HG03159 (cell line): ENCODE results near the gene SPSB2.
"Not testable (repeated sequence)": the region's sequence is repeated elsewhere in the genome, so short reads cannot be mapped to it uniquely, and the experiment has no call there.

Experiments
- ATAC-seq: cut with Tn5 transposase; IDR thresholded peaks from one replicate; pipeline ENCODE4 v1.9.1; 2021; ENCODE audit warnings: mild to moderate bottlenecking, moderate library complexity; ENCODE audit not compliant: unreplicated experiment

Gene SPSB2

DNA sequence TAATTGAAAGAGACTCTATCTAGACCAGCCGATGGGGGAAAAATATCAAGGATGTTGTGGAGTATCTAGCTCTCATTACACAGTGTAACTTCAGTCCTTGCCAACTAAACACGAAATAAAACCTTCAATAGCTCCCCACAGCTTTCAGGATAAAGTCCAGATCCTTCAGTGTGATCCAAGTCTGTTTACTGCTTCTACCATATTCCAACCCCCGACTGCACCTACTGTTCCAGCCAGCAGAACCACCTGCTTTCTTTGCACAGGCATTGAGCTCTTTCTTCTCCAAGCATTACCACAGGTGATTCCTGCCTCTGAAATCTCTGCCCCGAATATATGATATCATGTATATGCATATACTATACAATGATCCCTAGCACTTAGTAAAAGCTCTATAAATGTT lies 29.3 kb upstream of the SPSB2 start:
- no peak for ATAC-seq

- ATAC-seq = no peak
These were observed 26.9 kb upstream of the SPSB2 start for GRCh38 chr12:6899837-6900519.

- ATAC-seq = no peak
These were observed 26.3 kb upstream of the SPSB2 start for GRCh38 chr12:6899427-6899826.

GRCh38 chr12:6896846-6897435 lies 23.8 kb upstream of the SPSB2 start:
- ATAC-seq = no peak

GRCh38 chr12:6894321-6894720 lies 21.2 kb upstream of the SPSB2 start:
- ATAC-seq = no peak

- not testable (repeated sequence) for ATAC-seq
These were observed 19.6 kb upstream of the SPSB2 start for GRCh38 chr12:6892683-6893082.

GRCh38 chr12:6891646-6892001 lies 18.5 kb upstream of the SPSB2 start:
- no peak for ATAC-seq

DNA sequence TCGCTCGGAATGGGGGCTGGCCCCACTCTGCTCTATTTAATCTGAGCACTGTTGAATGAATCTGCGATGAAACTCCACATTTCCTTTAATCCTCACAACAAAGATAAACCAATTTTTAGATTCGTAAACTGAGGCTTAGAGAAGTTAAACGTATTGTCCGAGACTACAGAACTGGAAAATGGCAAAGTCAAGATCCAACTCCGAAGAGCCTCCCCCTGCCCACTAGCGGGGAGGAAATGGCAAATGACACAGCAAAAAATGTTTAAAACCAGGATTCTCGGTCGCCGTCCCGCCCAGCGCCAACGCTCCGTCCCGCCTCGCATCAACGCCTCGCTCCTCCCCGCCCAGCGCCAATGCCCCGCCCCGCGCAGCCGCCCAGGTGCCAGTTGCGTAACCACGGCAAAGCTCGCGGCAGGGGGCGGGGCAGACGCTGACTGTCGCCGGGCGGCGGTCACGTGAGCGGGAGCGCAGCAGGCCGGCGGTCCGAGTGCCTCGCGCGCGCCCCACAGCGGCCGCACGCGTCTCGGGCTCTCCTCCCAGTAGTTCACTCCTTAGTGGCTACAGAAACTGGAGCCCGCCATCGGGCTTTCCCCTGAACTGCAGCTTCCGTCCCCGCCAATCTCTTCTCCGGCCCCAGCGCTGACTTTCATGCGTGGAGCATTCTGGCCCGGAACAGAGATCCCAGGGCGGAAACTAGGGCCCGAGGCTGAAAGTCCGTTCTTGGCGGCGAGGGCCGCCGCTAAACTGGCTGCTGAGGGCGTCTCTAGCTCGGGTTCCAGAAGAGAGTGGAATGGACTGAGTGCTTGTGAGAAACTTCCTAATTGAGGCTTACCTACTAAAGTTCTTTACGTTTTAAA lies 17.9 kb upstream of the SPSB2 start:
- peak; percentile 89 for ATAC-seq

DNA sequence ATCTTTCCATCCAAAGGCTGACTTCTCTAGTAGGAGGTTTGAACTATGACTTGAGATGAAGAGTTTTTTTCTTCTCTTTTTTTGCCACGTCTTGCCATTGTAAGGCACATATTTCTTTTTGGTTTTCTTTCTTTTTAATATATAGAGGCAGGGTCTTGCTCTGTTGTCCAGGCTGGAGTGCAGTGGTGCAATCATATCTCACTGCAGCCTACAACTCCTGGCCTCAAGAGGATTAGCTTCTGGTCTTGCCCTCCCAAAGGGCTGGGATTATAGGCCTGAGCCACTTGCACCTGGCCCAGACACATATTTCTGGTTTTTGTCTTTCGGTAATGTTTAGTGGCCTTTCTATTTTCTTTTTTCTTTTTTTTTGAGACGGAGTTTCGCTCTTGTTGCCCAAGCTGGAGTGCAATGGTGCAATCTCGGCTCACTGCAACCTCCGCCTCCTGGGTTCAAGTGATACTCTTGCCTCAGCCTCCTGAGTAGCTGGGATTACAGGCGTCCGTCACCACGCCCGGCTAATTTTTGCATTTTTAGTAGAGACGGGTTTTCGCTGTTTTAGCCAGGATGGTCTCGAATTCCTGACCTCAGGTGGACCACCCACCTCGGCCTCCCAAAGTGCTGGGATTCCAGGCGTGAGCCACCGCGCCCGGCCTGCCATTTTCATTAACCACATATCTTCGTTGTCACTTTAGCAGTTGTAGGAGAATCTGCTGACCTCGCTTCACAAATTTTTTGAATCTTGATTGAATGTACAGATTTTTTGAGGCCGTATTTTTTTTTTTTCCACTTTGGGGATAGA lies 16.9 kb upstream of the SPSB2 start:
- not testable (repeated sequence) for ATAC-seq

GRCh38 chr12:6888794-6889193 lies 15.7 kb upstream of the SPSB2 start:
- not testable (repeated sequence) for ATAC-seq

DNA sequence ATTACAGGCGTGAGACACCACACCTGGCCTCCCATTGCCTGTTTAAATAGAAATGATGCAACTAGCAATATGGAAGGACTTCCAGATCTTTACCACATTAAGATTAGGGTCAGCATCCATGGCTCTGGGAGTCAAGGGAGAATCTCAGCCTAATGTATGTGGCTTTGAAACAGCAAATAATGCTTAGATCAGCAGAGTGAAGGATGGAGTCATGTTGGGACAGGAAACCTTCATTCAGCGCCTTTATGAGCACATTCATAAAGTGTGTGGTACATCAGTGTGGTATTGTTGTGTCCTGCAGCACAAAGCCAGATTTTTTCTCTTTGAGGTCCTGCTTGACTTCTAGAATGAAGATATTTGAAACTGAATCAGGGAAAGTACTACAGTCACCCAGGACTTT lies 15.3 kb upstream of the SPSB2 start:
- ATAC-seq = no peak

GRCh38 chr12:6887460-6887859 lies 14.4 kb upstream of the SPSB2 start:
- ATAC-seq = no peak

DNA sequence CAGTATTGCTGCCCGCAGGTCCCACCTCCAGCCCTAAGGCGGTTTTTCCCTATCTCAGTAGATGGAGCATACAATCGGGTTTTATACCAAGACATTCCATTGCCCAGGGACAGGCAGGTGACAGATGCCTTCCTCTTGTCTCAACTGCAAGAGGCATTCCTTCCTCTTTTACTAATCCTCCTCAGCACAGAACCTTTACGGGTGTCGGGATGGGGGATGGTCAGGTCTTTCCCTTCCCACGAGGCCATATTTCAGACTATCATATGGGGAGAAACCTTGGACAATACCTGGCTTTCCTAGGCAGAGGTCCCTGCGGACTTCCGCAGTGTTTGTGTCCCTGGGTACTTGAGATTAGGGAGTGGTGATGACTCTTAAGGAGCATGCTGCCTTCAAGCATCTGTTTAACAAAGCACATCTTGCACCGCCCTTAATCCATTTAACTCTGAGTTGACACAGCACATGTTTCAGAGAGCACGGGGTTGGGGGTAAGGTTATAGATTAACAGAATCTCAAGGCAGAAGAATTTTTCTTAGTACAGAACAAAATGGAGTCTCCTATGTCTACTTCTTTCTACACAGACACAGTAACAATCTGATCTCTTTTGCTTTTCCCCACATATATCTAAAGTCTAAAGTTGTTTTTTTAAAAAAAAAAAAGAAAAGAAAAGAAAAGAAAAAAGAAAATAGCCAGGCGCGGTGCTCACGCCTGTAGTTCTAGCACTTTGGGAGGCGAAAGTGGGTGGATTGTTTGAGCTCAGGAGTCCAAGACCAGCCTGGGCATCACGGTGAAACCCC lies 13.3 kb upstream of the SPSB2 start:
- not testable (repeated sequence) for ATAC-seq

- no peak for ATAC-seq
These were observed 11.4 kb upstream of the SPSB2 start for GRCh38 chr12:6884539-6884938.

DNA sequence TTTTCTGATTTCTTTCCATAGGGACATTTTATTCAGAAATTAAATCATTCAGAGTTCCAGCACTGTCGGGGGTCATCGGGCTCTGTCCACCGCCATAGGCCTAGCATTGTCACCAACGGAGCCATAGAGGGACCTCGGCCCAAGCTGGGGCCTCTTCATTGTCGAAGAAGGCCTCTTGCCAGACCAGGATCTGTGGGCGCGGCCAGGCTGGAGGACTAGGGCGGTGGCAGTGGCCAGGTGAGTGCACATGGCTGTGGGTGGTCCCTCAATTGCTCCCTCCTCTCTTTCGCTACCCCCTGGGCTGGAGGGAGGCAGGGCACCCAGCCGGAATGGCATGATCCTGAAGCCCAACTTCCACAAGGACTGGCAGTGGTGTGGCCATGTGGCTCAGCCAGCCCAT lies 10.6 kb upstream of the SPSB2 start:
- ATAC-seq = no peak

DNA sequence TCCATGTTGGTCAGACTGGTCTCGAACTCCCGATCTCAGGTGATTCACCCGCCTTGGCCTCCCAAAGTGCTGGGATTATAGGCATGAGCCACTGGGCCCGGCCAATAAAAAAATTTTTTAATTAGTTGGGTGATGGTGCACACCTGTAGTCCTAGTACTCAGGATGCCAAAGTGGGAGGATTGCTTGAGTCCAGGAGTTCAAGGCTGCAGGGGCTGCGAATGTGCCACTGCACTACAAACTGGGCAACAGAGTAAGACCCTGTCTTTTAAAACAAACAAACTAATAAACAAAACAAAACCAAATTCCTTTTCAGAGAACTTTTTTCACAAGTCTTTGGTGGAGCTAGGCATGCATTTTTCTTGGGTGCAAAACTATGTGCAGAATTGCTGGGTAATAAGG lies 10.1 kb upstream of the SPSB2 start:
- no peak for ATAC-seq

DNA sequence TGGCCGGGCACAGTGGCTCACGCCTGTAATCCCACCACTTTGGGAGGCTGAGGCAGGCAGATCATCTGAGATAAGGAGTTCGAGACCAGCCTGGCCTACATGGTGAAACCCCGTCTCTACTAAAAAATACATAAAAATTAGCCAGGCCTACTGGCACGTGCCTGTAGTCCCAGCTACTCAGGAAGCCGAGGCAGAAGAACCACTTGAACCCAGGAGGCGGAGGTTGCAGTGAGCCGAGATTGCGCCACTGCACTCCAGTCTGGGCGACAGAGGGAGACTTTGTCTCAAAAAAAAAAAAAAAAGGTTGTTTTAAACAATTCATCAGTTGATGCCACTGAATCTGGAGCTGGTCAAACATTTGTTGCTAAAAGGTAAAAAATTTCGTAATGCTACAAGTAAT lies 6.7 kb upstream of the SPSB2 start:
- ATAC-seq = not testable (repeated sequence)

- ATAC-seq = not testable (repeated sequence)
These were observed 889 bp upstream of the SPSB2 start for GRCh38 chr12:6874015-6874368.

DNA sequence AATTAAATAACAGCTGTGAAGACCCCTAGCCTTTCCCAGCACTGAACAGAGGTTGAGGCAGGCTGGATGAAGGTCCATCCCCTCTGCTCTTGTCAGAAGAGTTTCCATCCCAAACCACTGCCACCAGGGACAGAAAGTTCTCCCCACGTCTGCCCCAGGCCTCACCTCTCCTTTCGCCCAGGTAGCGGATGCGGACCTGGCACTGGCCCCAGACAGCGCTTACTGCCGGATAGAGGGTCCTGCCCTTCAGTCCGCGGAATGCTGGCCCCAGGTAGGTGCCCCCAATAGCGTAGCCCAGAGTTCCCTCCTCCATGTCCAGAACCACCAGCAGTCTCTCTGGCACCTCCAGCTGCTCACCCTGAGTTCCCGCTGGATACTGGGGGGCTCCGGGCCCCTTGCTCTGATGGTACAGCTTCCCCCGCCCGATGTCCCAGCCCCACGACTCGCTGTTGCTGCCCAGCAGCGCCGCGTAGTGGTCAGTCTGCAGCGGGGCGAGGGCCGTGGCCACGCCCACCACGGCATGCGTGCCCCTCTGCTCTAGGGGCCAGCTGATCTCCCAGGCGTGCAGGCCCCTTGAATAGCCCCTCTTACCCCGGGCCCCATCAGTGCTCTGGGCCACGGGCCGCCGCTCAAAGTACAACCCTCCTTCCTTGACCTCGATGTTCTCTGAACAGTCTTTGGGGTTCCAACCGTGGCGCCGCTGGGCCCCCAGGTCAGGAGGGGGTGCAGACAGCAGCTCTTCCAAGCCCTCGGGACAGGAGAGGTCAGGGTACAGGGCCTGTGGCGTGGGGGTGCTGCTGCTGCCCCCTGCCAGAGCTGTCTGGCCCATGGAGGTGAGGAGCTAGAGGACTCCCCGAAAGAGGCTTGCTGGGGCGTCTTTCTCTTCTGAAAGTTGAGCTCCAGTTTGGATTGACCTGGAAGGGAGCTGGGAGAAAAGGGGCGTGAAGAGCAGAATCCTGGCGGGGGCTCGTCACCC lies 742 bp downstream of the SPSB2 start:
- ATAC-seq = no peak
